Retinal pigment epithelial cell (primary cell): Measurements from ENCODE around the gene CASTOR2.

Source experiments
- DNase-seq: peaks from one replicate; pipeline ENCODE4 v3.0.0-alpha.2; 2010; ENCODE audit warnings: low read depth
- H3K4me3 ChIP-seq: 2 replicates; pipeline ENCODE4 v1.5.1; 2011; ENCODE audit warnings: mild to moderate bottlenecking, low read length, control low read depth, moderate library complexity
- TF ChIP-seq, protein P1 (sequence below): conservative IDR thresholded peaks from 2 replicates; pipeline ENCODE4 v1.5.1; 2011; ENCODE audit warnings: low read depth, low read length, control low read depth, inconsistent platforms

Gene CASTOR2

DNA sequence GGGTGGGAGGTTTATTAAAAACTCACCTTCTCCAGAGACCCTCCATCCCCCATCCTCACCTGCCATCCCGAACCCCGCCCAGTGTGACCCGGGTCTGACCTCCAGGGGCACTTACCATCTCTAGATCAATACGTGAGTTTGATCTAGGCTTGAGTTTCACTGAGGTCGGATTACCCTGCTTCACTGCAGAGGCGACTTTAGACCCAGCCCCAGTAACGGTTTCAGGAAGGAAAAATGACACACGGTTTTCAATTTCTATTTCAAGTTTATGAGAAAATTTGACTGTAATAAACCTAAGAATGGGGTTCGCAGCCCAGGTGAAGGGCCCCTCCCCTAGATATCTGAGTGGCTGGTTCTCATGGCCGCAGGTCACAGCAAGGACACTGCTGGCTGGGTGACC, 76.0 kb downstream of the CASTOR2 start:
- TF ChIP-seq, protein P1, sequence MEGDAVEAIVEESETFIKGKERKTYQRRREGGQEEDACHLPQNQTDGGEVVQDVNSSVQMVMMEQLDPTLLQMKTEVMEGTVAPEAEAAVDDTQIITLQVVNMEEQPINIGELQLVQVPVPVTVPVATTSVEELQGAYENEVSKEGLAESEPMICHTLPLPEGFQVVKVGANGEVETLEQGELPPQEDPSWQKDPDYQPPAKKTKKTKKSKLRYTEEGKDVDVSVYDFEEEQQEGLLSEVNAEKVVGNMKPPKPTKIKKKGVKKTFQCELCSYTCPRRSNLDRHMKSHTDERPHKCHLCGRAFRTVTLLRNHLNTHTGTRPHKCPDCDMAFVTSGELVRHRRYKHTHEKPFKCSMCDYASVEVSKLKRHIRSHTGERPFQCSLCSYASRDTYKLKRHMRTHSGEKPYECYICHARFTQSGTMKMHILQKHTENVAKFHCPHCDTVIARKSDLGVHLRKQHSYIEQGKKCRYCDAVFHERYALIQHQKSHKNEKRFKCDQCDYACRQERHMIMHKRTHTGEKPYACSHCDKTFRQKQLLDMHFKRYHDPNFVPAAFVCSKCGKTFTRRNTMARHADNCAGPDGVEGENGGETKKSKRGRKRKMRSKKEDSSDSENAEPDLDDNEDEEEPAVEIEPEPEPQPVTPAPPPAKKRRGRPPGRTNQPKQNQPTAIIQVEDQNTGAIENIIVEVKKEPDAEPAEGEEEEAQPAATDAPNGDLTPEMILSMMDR: no peak
- no peak for DNase-seq

DNA sequence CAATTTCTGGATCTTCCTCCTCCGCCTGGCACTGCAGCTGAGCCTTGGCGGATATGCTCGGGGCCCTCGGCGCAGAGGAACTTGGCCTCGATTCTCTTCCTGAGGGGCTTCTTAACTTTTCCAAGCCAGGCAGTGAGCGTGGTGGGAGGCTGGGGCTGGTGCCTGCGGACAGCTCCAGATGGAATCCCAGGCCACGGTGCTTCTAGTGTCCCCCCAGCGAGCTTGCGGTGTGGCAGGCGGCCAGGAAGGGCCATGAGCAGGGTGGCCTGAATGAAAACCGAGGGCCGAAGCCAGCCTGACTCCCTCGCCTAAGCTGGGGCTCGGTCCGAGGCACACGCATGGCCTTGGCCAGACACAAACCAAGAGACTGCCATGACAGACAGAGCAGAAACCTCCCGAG, 77.8 kb downstream of the CASTOR2 start:
- no peak overlapping the region for H3K4me3 ChIP-seq
- TF ChIP-seq, protein P1: no peak
- DNase-seq: no peak

More for the DNA sequence above, 76.0 kb downstream of the CASTOR2 start:
- no peak overlapping the region for H3K4me3 ChIP-seq

DNA sequence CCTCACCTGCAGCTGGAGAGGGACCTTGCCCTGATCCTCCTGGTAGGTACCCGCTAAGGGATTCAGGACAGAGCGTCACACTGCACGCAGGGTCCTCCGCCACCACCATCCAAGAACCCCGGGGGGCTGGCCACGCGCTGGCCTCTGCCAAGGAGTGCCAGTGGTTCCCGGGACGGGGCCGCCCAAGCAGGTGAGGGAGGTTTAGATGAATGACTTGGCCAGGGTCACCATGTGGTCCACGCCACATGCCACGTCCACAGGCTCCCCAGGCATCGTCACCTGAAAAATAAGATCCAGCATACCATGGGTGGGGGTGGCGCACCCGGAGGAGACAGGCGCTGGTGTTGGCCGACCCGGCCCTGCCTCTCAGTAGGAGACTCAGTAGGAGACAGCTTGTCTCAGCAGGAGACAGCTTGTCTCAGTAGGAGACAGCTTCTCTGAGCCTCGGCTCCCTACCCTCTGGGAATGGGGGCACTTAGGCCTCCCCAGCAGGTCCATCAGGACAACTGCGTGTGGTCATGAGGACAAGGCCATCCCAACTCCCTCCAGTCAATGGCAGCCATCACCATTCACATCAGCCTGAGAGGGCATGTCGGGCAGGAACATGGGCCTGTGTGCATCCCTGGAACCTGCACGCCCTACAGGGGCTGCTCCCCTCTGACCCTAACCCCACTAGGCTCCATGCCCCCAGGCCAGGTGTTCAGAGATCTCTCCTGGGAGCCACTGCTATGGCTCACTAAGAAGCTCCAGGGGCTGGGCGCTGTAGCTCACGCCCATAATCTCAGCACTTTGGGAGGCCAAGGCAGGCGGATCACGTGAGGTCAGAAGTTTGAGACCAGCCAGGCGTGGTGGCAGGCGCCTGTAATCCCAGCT, 78.6 kb downstream of the CASTOR2 start:
- TF ChIP-seq, protein P1: no peak
- no peak overlapping the region for H3K4me3 ChIP-seq
- DNase-seq: no peak

DNA sequence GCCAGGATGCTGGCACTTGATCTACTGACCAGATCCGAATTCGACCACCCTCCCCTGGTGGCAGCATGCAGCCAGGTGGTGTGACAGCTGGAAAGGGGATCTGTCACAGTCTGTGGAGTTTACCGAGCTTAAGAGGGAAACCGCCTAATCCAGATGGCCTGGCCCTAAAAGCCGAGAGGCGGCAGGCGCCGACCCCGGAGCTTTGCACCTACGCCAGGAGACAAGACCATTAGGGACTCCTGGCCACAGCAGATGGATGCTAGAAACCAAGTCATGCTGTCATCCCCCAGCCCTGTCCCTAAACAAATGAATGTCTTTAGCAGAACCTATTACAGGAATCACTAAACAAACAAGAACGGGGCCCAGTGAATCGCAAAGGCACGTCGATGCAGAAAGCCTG, 81.4 kb downstream of the CASTOR2 start:
- no peak for DNase-seq
- TF ChIP-seq, protein P1: no peak
- H3K4me3 ChIP-seq: no peak overlapping the region

DNA sequence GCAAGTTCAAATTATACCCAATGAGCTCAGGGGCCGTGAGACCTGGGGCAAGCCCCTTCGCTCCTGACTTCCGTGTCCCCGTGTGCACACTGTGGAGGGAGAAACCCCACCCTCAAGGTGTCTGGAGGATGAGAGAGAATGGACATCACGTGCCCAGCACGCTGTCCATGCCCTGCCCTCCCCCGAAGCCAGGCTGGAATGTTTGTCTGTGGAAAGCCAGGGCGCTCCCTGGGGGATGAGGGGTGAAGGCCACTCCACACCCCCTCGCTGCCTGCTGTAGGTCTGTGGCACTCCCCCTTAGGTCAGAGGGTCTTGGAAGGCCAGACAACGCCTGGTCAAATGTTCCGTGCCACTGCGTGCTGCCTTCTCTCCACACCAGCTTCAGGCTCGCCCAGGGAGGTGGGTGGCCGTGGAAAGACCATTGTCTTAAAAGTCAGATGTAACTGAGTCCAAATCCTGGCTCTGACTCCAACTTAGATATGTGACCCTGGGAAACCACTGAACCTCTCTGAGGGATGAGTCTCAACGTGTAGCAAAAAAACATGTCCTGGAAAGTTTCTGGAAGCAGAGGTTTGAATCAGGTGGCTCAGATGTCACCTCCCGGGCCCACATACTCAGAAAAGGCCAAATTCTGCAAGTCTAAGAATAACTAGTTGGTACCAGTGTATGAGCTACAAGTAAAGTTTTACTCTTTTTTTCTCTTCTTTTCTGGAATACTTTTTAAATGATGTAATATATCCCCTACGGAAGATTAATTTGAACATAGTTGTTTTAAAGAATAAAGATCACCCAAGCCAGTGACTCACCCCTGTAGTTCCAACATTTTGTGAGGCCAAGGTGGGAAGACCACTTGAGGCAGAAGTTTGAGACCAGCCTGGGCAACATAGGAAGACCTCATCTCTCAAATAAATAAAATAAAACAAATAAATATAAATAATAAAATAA, 84.2 kb downstream of the CASTOR2 start:
- no peak overlapping the region for H3K4me3 ChIP-seq
- TF ChIP-seq, protein P1: no peak
- no peak for DNase-seq

DNA sequence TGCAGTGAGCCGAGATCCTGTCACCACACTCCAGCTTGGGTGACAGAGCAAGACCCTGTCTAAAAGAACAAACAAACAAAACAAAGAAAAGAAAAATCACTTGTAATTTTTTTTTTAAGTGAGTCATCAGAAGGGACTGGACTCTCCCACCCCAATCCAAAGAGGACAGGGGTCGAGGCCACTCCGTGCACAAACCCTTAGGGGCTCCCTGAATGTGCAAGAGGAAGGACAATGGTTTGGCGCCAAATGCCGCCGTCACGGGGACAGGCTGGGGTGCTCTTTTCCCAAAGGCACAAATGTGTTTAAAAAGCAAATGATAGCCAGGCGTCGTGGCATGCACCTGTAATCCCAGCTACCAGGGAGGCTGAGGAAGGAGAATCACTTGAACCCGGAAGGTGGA, 85.3 kb downstream of the CASTOR2 start:
- no peak overlapping the region for H3K4me3 ChIP-seq
- TF ChIP-seq, protein P1: no peak
- no peak for DNase-seq
